Neural cell (in vitro differentiated cells): ENCODE measurements around the gene REPIN1. TPM values are rescaled to one million over a fixed set of nuclear protein-coding genes. Genes with fewer than 3 reads are reported as not detected.
A peak's percentile ranks its signal among the peaks of the same experiment; 100 is the strongest.

ENCODE experiments used
- H2AFZ ChIP-seq: fragments of 200-600, 300-800 bp; sonication (generic), shearing (Covaris generic); 2 replicates; pipeline ENCODE4 v1.6.0; 2014; ENCODE audit warnings: low read depth, mild to moderate bottlenecking, antibody characterized with exemption, low read length, moderate library complexity
- H3F3A ChIP-seq: fragments of 200-600 bp; shearing (Covaris generic); 2 replicates; pipeline ENCODE4 v1.6.1; 2016; ENCODE audit warnings: mild to moderate bottlenecking, moderate library complexity, mixed read lengths, antibody characterized with exemption, low read length; ENCODE audit not compliant: insufficient read depth, poor library complexity, severe bottlenecking
- H3K27ac ChIP-seq: fragments of 200-600, 300-800 bp; sonication (generic), shearing (Covaris generic); 2 replicates; pipeline ENCODE4 v1.5.1; 2014; ENCODE audit warnings: mild to moderate bottlenecking, low read length, moderate library complexity
- H3K27me3 ChIP-seq: fragments of 300-800, 200-600 bp; sonication (generic), shearing (Covaris generic); 2 replicates; pipeline ENCODE4 v1.6.0; 2014; ENCODE audit warnings: mild to moderate bottlenecking, low read depth, low read length, moderate library complexity; ENCODE audit not compliant: insufficient read depth
- H3K36me3 ChIP-seq: fragments of 300-800, 200-600 bp; sonication (generic), shearing (Covaris generic); 2 replicates; pipeline ENCODE4 v1.5.1; 2014; ENCODE audit warnings: mild to moderate bottlenecking, antibody characterized with exemption, low read length, moderate library complexity; ENCODE audit not compliant: insufficient read depth
- H3K4me2 ChIP-seq: fragments of 300-800, 200-600 bp; sonication (generic), shearing (Covaris generic); 2 replicates; pipeline ENCODE4 v1.6.0; 2014; ENCODE audit warnings: mild to moderate bottlenecking, low read length
- H3K4me3 ChIP-seq: fragments of 300-800, 200-600 bp; sonication (generic), shearing (Covaris generic); 2 replicates; pipeline ENCODE4 v1.5.1; 2014; ENCODE audit warnings: mild to moderate bottlenecking, low read length, moderate library complexity
- H3K79me2 ChIP-seq: fragments of 200-600 bp; shearing (Covaris generic); replicated peaks from 2 replicates; pipeline ENCODE4 v1.6.0; 2014; ENCODE audit warnings: mild to moderate bottlenecking, low read length, moderate library complexity; ENCODE audit not compliant: insufficient read depth
- H3K9ac ChIP-seq: fragments of 300-800, 200-600 bp; sonication (generic), shearing (Covaris generic); 2 replicates; pipeline ENCODE4 v1.6.1; 2016; ENCODE audit warnings: mild to moderate bottlenecking, low read length, mixed read lengths
- H3K9me2 ChIP-seq: fragments of 200-600 bp; shearing (Covaris generic); 2 replicates; pipeline ENCODE4 v1.6.1; 2016; ENCODE audit warnings: mild to moderate bottlenecking, low read length, mixed read lengths; ENCODE audit not compliant: insufficient read depth
- H3K9me3 ChIP-seq: fragments of 200-600, 300-800 bp; sonication (generic), shearing (Covaris generic); 2 replicates; pipeline ENCODE4 v1.6.1; 2016; ENCODE audit warnings: mild to moderate bottlenecking, mixed run types, low read length, moderate library complexity, mixed read lengths
- H4K20me1 ChIP-seq: fragments of 200-600 bp; shearing (Covaris generic); 2 replicates; pipeline ENCODE4 v1.6.1; 2016; ENCODE audit warnings: mild to moderate bottlenecking, mixed run types; ENCODE audit not compliant: insufficient read depth
- EP300 ChIP-seq: fragments of 450-650 bp; conservative IDR thresholded peaks from 2 replicates; pipeline ENCODE4 v1.6.1; 2014; ENCODE audit warnings: antibody characterized with exemption, mild to moderate bottlenecking, moderate library complexity; ENCODE audit not compliant: poor library complexity, severe bottlenecking
- EZH2 ChIP-seq: fragments of 200-600, 300-800 bp; shearing (Covaris generic), sonication (generic); IDR thresholded peaks from 2 replicates; pipeline ENCODE4 v1.6.1; 2014; ENCODE audit warnings: antibody characterized with exemption, low read length, borderline replicate concordance, mild to moderate bottlenecking; ENCODE audit not compliant: insufficient read depth, poor library complexity, severe bottlenecking
- MXI1 ChIP-seq: fragments of 450-650 bp; conservative IDR thresholded peaks from 2 replicates; pipeline ENCODE4 v1.6.1; 2014; ENCODE audit warnings: antibody characterized with exemption, mild to moderate bottlenecking; ENCODE audit not compliant: poor library complexity, severe bottlenecking
- POLR2AphosphoS5 ChIP-seq: IDR thresholded peaks from 2 replicates; pipeline ENCODE4 v1.6.1; 2012
- RAD21 ChIP-seq: fragments of 450-650 bp; conservative IDR thresholded peaks from 2 replicates; pipeline ENCODE4 v1.6.1; 2014; ENCODE audit warnings: antibody characterized with exemption, mild to moderate bottlenecking, moderate library complexity
- SMC3 ChIP-seq: fragments of 450-650 bp; conservative IDR thresholded peaks from 2 replicates; pipeline ENCODE4 v1.6.1; 2014; ENCODE audit warnings: antibody characterized with exemption, mild to moderate bottlenecking, moderate library complexity; ENCODE audit not compliant: poor library complexity
- TAF1 ChIP-seq: IDR thresholded peaks from 2 replicates; pipeline ENCODE4 v1.6.1; 2012; ENCODE audit warnings: low read depth
- polyA plus RNA-seq: library from polyadenylated mRNA; depleted of rRNA; stranded (reverse); fragments of >200 nt; gene quantifications from 2 replicates; pipeline ENCODE4 v1.2.3, GENCODE V29; 2014
- TF ChIP-seq, protein P1 (sequence below): IDR thresholded peaks from 2 replicates; pipeline ENCODE4 v1.6.1; 2012; ENCODE audit warnings: borderline replicate concordance
- TF ChIP-seq, protein P2 (sequence below): fragments of 450-650 bp; IDR thresholded peaks from 2 replicates; pipeline ENCODE4 v1.5.1; 2014; ENCODE audit warnings: antibody characterized with exemption, mild to moderate bottlenecking, moderate library complexity; ENCODE audit not compliant: poor library complexity, severe bottlenecking

The REPIN1 gene
- polyA plus RNA-seq, 1 donor from 2014 or later: 95.5 TPM

DNA sequence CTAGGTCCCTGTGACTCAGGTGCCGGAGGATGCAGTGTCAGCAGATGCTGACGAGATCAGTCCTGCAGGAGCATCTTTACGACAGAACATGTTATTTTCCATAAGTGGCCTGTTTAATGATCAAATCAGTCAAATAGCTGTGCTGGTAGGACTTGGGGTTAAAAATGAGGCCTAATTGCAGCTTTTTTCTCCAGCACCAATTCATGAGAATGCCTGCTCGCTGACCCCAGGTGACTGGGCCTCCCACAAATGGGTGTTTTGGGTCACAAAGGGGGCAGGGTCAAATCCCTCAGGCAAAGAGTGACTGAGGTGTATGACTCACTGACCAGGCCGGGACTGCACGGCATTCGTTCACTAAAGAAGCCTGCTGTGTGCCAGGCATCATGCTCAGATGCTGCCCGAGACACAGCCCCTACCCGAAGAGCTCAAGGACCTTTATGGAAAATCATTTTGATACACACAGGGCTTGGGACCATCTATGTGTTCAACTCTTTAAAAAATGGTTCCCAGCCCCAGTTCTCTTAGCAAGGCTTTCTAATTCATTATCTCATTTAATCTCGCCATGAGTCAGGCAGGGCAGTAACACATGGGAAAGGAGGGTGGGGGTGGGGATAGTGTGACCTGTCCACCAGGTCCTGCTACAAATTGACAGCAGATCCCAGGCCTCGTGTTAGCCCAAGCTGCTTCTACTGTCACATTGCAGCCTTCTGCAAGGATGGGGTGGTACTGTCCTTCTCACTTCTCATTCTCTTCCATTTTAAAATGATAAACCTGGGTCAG, 31.6 kb downstream of the REPIN1 start:
- H2AFZ ChIP-seq: no peak overlapping the region

DNA sequence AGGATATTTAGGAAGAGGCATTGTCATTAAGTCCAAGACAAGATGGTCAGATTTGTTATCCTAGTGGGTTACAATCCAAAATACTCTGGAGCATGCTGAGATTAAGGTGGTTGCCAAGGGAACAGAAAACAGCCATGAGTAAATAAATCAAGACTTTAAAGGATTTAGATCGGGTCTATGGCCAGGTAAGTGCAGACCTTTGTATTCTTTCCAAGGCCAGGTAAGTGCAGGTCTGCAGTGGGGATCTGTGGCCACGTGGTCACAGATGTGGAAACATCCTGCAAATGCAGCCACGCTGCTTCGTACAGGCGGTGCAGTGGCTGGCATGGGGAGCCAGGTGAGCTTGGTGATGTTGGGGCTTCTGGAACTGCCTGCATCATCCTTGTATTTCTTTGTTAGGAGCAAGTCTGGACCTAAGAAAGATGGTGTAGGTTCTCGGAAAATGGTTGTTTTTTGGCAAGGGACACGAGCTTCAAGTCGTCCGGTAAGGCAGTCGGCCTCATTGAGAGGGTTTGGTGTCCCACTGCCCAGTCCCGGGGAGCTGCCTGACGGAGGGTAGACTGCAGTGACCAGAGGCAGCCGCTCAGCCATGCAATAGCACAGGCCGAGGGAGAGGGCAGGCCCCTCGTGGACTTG, 32.3 kb downstream of the REPIN1 start:
- no peak overlapping the region for H3K4me2 ChIP-seq
- no peaks in the 10 kb centered on the region for H3K9me3 ChIP-seq
- H3K9ac ChIP-seq: no peak overlapping the region
- no peak overlapping the region for H3K27ac ChIP-seq
- no peaks in the 10 kb centered on the region for H3K36me3 ChIP-seq
- no peak overlapping the region for H2AFZ ChIP-seq
- H3K27me3 ChIP-seq: no peaks in the 10 kb centered on the region
- no peaks in the 10 kb centered on the region for H3F3A ChIP-seq
- TF ChIP-seq TAF1 (no peak), MXI1 (no peak), RAD21 (no peak), SMC3 (no peak), POLR2AphosphoS5 (no peak), EZH2 (no peak), EP300 (no peak)
- TF ChIP-seq, protein P1, sequence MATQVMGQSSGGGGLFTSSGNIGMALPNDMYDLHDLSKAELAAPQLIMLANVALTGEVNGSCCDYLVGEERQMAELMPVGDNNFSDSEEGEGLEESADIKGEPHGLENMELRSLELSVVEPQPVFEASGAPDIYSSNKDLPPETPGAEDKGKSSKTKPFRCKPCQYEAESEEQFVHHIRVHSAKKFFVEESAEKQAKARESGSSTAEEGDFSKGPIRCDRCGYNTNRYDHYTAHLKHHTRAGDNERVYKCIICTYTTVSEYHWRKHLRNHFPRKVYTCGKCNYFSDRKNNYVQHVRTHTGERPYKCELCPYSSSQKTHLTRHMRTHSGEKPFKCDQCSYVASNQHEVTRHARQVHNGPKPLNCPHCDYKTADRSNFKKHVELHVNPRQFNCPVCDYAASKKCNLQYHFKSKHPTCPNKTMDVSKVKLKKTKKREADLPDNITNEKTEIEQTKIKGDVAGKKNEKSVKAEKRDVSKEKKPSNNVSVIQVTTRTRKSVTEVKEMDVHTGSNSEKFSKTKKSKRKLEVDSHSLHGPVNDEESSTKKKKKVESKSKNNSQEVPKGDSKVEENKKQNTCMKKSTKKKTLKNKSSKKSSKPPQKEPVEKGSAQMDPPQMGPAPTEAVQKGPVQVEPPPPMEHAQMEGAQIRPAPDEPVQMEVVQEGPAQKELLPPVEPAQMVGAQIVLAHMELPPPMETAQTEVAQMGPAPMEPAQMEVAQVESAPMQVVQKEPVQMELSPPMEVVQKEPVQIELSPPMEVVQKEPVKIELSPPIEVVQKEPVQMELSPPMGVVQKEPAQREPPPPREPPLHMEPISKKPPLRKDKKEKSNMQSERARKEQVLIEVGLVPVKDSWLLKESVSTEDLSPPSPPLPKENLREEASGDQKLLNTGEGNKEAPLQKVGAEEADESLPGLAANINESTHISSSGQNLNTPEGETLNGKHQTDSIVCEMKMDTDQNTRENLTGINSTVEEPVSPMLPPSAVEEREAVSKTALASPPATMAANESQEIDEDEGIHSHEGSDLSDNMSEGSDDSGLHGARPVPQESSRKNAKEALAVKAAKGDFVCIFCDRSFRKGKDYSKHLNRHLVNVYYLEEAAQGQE: no peak
- TF ChIP-seq, protein P2, sequence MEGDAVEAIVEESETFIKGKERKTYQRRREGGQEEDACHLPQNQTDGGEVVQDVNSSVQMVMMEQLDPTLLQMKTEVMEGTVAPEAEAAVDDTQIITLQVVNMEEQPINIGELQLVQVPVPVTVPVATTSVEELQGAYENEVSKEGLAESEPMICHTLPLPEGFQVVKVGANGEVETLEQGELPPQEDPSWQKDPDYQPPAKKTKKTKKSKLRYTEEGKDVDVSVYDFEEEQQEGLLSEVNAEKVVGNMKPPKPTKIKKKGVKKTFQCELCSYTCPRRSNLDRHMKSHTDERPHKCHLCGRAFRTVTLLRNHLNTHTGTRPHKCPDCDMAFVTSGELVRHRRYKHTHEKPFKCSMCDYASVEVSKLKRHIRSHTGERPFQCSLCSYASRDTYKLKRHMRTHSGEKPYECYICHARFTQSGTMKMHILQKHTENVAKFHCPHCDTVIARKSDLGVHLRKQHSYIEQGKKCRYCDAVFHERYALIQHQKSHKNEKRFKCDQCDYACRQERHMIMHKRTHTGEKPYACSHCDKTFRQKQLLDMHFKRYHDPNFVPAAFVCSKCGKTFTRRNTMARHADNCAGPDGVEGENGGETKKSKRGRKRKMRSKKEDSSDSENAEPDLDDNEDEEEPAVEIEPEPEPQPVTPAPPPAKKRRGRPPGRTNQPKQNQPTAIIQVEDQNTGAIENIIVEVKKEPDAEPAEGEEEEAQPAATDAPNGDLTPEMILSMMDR: no peak
- H3K9me2 ChIP-seq: no peaks in the 10 kb centered on the region
- no peaks in the 10 kb centered on the region for H4K20me1 ChIP-seq
- H3K79me2 ChIP-seq: no peaks in the 10 kb centered on the region
- no peak overlapping the region for H3K4me3 ChIP-seq

More for the DNA sequence above, 31.6 kb downstream of the REPIN1 start:
- Histone ChIP-seq H3K4me2 (no peak overlapping the region), H3K27me3 (no peaks in the 10 kb centered on the region), H3F3A (no peaks in the 10 kb centered on the region), H3K36me3 (no peaks in the 10 kb centered on the region), H3K4me3 (no peak overlapping the region), H3K9me2 (no peaks in the 10 kb centered on the region), H4K20me1 (no peaks in the 10 kb centered on the region), H3K79me2 (peaks cover 3% of the 10 kb centered on the region), H3K27ac (no peak overlapping the region), H3K9ac (peak overlapping the region; percentile 36), H3K9me3 (no peaks in the 10 kb centered on the region)
- no peak for TF ChIP-seq MXI1
- TF ChIP-seq, protein P2: no peak
- TF ChIP-seq POLR2AphosphoS5: no peak
